HG02981 (cell line): ENCODE measurements around the gene CYS1.
"Not testable (repeated sequence)": the region's sequence is repeated elsewhere in the genome, so short reads cannot be mapped to it uniquely, and the experiment has no call there.

Experiments used
- ATAC-seq: cut with Tn5 transposase; IDR thresholded peaks from one replicate; pipeline ENCODE4 v1.9.1; 2021; ENCODE audit warnings: mild to moderate bottlenecking, moderate library complexity; ENCODE audit not compliant: unreplicated experiment

The CYS1 gene

DNA sequence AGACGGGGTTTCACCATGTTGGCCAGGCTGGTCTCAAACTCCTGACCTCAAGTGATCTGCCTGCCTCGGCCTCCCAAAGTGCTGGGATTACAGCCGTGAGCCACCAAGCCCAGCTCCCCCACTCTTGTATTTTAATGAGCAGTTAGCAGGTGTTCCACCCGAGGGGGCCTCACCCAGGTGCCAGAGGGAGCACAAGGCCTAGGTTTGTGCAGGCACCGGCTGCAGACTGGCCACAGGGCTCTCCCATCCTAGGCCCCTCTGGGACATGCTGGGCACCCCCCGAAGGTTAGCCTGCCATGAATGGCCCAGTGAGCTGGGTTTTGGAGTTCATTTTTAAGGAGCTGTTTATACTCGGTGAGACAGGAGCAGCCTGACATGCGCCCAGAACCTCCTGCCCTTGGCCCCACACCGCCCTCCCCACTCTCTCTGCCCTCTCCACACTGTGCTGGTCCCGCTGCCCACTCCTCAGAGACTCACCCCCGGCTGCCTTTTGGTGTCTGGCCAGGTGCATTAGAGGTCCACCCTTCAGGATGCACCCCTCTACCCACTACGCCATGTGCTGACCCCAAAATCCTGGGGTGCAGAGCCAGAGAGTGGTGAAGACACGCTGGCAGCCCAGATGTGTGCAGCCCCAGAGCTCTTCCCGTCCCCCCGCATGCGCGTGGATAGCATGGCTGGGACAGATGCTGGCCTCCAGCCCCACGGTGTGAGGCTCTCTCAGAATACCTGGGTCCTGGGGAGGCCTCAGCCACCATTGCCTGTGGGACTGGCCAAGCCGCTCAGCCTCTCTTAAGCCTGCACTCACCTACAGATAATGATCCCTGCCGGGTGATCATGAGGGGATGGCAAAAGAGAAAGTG, 48.1 kb downstream of the CYS1 start:
- ATAC-seq = no peak

DNA sequence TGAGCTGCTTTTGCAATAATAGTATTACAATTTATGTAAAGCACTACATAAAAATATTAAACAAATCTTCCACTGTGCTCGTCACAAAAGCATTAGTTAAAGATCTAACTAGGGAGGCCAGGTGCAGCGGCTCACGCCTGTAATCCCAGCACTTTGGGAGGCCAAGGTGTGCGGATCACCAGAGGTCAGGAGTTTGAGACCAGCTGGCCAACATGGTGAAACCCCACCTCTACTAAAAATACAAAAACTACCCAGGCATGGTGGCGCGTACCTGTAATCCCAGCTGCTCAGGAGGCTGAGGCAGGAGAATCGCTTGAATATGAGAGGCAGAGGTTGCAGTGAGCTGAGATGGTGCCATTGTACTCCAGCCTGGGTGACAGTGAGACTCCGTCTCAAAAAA, 49.4 kb downstream of the CYS1 start:
- ATAC-seq = not testable (repeated sequence)

DNA sequence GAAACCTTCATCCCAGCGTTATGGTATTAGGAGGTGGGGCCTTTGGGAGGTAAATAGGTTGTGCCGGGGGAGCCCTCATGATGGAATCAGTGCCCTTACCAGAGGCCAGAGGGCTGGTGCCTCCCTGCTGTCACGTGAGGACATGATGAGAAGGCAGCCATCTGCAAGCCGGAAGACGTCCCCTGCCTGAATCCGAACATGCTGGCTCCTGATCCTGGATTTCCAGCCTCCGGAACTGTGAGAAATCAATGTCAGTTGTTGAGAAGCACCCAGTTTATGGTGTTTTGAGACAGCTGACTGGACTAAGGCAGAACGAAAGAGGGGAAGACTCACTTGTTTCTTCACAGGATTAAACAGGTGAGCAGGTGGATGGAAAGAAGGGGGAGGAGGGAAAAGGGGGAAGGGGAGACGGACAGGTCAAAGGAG, 49.9 kb downstream of the CYS1 start:
- no peak for ATAC-seq

DNA sequence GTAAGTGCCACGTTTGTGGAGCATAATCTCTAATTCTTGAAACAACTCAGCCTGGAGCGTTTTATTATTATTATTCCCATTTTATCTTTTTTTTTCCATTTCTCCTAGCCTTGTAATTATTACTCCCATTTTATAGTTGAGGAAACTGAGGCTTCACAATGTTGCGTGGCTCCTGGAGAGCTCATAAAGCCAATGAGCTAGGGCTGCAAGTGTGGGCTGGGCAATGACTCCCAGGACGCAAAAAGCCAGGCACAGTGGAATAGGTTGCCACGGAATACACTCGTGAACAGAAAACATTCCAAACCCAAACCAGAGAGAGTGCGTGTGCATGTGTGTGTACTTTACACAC, 50.4 kb downstream of the CYS1 start:
- ATAC-seq = no peak

DNA sequence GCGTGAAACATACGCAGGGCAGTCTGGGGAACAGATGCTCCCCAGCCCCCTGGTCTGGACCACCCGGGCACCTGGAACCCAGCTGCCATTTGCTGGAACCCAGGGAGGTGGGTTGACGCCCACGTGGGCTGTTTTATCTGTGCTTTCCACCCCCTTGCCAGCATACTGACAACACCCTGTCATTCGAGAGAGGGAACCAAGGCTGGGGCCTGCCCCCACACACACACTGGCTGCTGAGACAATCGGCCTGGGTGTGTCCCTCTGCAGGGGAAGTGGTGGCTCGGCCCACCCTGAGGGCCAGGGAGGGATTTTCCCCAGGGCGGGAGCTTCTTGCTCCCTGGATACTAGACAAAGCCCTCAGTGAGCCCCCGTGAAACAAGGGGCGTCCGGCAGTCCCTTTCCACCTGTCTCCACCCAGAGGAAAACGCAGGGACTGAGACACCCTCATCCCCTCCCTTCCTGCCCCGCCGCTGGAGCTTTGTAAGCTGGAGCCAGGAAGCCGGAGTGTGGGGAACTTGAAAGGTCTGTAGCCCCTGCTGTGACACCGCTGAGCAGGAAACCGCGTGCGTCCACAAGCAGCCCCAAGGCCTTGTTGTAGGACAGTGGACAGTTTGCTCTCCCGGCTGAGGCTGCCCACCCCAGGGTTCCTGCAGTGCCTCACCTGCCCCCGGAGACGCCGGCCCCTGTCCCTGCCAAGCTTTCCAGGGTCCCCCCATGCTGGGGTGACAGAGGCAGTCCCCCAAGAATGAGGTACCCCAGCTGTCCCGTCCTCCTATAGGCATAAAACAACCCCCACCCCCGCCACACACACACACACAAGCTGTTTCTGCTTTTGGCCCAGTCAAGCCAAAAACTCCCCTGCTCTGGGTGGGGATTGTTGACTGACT, 51.0 kb downstream of the CYS1 start:
- ATAC-seq = peak; percentile 70

DNA sequence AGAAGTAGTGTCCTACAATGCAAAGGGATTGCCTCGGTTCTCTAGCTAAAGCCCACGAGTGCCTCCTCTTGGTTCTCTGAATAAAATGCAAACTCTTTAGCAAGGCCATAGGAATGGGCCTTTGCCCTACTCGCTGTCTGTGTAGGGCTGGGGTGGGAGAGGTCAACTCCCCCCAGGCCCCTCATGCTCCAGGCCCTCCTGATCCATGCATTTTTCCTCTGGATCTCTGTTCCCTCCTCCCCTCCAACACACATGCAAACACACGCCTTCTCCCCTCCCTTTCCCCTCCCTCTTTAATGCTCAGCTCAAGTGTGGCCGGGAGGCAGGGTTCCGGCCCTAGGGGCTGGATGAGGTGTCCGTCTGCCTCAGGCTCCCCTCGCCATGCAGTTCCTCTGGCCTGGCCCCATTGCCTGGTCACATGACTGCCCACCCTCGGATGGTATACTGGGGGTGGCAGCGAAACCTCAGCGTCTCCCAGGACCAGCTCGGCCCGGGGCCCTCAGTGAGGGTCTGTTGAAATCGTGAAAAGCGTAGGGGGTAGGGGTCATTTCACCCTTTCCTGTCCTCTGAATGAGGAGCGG, 51.7 kb downstream of the CYS1 start:
- ATAC-seq = no peak

DNA sequence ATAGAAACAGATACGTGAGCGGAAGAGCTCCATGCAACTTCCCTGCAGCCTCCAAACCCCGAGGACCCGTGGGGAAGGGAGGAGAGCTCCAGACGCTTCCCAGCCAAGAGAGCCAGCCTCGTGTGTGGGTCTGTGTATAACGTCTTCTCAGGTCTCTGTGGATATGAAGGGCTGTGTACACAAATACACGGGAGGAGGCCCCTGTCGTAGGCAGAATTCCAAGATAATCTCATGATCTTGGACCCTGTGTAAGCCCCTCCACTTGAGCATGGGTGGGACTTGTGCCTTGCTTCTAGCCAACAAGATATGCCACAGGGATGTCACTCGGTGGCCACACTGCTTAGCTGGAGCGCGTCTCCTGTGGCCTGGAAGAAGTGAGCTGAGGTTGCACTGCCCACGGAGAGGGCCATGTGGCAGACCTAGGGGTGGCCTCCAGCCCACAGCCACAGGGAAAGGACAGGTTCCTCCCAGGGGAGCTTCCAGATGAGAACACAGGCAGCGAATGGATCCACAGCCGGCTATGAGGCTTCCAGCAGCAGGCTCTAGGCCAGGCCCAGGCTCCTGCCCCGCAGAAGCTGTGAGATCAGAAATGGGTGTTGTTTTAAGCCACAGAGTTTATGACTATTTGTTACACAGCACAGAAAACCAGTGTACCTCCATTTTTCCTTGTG, 52.4 kb downstream of the CYS1 start:
- ATAC-seq = no peak

DNA sequence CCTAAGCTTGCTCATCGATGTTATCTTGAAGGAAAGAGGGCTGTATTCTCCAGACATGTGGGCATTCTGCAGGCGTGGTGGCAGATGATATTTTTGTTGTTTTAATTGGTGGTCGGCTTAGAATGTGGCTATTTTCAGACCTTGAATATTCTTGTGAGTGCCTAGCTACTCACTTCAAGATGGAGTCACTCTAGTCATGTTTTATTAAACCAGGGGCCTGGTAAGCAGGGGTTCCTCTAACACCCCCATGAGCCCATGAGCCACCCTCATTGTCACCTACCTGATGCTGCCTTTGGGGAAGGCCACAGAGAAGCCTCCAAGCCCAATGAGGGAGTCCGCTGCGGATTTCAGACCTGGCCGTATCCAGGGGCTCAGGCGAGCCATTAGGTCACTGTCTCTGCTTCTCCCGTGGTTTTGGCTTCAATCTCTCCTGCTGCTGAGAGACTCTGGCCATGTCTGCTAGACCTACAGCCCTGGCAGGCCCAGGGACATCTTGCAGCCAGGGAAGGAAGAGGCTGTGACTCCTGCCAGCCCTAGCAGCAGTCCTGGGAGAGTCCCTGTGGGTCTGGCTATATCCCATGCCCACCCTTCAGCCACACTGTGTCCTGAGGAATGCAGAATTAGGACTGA, 53.2 kb downstream of the CYS1 start:
- no peak for ATAC-seq

DNA sequence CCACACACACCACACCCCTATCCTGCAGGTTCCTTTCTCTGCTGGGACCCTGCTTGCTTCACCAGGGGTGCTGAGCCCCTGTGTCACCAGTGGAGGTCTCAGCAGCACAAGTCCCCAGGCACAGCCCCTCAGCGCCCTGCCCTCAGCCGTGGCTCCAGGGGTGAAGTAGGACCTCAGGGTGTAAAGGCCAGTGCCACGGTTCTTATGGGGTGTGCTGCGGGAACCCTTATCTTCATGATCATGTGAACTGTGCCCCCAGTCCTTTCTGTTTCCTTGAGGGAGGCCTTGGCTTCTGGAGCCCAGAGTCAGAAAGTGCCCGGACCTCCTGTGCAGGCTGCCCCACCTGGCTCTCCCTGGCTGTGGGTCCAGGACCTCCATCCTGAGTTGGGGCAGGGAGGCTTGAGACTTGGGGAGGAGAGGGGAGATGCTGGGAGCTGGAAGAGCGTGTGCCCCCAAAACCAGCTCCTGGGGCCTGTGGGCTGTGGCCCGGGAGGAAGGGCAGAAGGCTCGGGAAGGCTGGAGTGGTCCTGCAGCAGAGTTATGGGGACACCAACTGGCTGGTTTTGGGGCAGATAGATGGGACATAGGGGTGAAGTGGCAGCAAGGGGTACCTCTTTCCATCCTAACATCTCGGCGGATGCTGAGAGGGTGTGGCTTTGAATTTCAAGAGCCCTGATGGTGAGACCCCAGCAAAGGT, 57.1 kb downstream of the CYS1 start:
- ATAC-seq = no peak

DNA sequence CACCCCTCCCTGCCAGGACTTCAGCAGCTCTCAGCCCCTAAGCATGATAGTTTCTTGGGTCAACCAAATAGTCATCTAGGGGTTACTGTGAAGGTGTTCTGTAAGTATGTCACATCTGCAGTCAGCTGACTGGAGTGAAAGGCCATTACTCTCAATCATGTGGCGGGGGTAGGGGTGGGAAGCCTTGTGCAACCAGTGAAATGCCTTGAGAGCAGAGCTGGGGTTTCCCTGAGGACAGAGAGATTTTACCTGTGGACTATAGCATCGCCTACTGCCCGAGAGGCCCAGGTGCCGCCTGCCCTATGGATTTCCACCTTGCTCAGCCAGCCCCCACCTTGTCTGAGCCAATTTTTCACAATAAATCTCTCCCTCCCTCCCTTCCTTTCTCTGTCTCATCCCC, 57.8 kb downstream of the CYS1 start:
- no peak for ATAC-seq

DNA sequence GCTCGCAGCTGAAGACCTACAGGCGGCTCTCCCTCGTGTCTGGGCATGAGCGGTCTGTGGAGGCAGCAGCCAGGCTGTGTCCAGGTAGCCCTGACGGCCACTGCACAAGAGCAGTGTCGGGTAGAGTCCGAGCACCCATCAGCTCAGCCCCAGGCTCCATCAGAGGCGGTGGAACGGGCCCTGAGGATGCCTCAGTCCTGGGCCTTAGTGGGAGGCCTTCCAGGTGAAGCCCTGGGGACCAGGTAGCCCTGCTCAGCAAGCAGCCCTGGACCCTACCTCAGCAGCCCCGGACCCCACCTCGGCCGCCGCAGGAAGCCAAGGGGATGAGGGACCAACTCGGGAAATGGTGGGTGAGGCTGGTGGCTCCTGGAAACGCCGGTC, 58.2 kb downstream of the CYS1 start:
- ATAC-seq = no peak

DNA sequence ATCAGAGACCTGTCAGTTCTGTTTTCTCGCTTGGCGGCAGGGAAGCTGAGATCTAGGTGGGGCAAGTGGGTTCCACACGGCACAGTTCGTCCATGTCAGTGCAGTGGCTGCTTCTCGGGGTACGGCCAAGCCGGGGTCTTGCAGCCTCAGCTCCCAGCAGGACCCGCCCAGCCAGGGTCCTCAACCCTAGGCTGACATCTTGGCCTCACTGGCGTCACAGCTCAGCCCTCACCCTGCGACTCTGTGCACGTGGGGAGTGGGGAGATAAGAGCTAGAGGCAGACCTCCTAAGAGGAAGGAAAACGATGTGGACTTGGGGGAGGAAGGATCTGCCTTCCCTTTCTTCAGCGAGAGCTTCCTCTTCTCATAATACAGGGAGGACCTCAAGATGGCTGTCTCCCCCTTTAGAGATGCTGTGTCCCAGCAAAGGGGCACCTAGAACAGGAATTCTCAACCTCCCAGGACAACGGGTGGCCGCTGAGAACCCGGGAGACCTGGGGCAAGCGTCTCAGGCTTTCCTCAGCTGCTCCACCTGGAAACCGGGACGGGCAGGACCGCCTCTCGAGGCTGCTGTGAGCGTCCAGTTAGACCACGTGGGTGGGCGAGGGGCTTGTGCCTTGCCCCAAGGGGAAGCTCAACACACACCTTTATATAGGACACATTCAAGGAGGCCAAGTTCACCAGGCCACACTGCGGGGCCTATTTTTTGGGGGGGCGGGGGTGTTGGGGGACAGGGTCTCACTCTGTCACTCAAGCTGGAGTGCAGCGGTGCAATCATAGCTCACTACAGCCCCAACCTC, 60.4 kb downstream of the CYS1 start:
- no peak for ATAC-seq

DNA sequence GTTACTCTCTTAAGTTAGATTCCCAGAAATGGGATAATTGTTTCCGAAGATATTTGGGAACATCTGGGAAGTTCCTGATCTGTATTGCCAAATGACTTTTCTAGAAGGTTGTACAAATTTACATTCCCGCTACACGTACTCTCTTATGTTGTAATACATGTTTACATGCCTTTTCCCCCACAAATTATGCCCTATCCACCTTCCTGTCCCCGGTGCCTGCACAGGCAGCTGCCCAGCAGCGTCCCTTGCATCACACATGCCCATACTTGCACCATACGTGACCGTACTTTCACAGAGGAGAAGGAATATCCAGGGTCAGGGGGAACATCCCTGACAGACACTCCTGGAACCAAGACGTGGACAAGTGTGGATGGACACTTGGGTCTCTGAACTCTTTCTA, 61.0 kb downstream of the CYS1 start:
- no peak for ATAC-seq

DNA sequence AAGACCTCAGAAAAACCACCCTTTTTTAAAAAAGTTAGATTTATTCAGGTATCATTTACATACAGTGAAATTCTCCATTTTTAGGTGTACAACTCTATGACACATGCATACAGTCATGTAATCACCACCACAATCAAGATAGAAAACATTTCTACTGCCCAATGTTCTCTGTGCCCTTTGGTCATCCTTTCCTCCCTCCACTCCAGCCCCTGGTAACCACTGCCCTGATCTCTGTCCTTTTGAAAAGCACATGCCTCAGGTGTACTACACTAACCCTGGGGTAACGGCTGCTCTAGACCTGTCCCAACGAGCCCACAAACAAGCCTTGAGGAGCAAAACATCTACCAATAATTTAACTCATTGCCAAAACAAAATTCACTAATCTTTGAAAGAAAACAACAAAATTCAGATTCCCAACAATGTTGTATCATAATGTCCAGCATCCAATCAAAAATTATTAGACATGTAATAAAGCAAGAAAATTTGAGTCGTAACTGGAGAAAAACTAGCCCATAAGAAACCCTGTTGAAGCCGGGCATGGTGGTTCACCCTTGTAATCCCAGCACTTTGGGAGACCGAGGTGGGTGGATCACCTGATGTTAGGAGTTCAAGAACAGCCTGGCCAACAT, 62.8 kb downstream of the CYS1 start:
- ATAC-seq = no peak

DNA sequence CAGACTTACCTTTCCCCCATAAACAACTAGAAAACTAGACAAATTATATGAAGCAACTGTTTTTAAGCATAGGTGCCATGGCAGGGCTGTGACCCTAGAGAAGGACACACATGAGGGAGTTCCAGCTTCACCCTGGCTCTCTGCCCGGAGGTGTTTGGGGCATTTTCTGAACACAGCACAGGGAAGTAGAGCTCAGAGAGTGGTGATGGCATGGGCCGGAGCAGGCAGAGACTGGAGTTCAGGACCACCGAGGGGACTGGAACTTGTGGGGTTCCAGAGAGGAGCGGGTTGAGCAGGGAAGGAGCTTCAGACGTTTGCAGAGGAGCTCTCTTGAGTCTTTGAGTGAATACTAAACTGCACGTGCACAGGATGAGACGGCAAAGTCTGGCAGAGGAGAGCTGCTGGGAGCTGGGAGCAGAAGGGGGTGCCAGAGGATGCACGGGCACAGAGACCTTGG, 63.4 kb downstream of the CYS1 start:
- ATAC-seq = no peak

DNA sequence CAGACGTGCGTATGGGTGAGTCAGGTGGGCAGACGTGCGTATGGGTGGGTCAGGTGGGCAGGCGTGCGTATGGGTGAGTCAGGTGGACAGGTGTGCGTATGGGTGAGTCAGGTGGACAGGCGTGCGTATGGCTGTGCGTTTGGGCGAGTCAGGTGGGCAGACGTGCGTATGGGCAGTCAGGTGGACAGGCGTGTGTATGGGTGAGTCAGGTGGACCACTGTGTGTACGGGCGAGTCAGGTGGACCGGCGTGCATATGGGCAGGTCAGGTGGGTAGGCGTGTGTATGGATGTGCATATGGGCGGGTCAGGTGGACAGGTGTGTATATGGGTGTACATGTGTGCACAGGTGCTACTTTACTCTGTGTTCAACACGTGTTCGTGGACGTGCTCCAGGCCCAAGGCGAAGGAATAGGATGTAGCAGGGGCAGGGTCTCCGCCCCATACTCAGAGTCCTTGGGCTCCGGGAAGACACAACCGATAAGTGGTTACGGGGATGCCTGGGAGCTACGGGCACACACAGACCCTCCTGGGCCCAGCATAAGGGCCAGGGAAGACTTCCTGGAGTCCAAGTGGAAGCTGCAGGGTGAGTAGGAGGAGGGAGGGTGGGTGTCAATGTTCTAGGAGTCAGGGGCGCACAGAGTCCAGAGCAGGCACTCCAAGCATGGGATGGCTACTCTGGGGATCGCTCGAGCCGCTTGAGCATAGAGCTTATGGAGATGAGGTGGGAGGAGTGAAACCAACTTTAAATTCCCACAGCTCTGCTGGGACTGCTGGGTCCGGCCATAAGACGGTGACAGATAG, 64.0 kb downstream of the CYS1 start:
- no peak for ATAC-seq

DNA sequence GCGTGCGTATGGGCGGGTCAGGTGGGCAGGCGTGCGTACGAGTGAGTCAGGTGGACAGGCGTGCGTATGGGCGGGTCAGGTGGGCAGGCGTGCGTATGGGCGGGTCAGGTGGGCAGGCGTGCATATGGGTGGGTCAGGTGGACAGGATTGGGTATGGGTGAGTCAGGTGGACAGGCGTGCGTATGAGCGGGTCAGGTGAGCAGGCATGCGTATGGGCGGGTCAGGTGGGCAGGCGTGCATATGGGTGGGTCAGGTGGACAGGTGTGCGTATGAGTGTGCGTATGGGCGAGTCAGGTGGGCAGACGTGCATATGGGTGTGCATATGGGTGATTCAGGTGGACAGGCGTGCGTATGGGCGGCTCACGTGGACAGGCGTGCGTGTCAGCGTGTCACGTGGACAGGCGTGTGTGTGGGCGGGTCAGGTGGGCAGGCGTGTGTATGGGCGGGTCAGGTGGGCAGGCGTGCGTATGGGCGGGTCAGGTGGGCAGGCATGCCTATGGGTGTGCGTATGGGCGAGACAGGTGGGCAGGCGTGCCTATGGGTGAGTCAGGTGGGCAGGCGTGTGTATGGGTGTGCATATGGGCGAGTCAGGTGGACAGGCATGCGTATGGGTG, 64.7 kb downstream of the CYS1 start:
- ATAC-seq = not testable (repeated sequence)
